T-helper 9 cell (primary cell): Measurements from ENCODE around the gene APBA1.

Source experiments
- DNase-seq: peaks from one replicate; pipeline ENCODE4 v3.0.0-alpha.2; 2020
- total RNA-seq, 2 donors: gene quantifications; one replicate each; lab custom pipeline; 2026; lab: John Stamatoyannopoulos, UW

The APBA1 gene
- total RNA-seq, result 0.72 to 2.3 reads per million in 2 donors

DNA sequence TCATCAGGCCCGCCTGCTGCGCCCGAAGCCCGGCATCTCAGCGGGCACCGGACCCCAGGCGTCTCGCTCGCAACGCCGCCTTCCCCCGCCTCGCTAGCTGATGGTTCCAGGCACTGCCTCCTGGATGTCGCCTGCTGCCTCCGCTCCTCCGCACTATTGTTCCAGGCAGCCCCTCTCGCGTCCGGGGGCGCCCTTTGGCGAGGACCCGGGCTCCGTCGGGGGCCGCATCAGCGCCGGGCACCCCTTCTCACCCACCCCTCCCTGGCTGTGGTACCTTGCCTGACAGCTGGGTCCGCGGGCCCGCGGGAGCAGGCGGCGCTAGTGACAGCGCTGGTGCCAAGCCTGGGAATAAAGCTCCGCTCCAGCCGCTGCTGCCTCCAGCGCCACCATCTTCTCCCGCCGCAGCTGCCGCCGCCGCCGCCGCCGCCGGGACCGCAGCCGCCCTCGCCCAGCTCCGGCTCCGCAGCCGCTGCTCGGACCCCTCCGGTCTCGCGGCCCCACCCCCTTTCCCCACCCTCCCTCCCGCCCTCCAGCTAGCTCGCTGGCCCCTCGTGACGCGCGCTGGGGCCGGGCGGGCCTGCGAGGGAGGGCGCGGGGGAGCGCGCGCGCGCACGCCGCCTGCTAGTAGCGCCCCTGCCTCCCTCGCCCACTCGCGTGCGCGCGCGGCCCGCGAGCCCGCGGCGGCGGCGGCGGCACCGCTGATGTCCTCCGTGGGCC lies at the start of gene APBA1:
TSS of gene APBA1 (minus strand) at position 493 of the 717 bp plus-strand sequence.
- peak; percentile 16 for DNase-seq

DNA sequence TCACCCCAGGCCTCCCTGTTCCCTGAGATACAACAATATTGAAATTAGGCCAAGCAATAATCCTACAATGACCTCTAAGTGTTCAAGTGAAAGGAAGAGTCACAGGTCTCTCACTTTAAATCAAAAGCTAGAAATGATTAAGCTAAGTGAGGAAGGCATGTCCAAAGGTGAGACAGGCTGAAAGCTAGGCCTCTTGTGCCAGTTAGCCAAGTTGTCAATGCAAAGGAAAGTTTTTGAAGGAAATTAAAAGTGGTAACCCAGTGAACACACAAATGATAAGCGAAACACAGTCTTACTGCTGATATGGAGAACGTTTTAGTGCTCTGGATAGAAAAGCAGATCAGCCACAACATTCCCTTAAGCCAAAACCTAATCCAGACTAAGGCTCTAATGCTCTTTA lies 47.8 kb upstream of the APBA1 start:
- DNase-seq, result no peak

DNA sequence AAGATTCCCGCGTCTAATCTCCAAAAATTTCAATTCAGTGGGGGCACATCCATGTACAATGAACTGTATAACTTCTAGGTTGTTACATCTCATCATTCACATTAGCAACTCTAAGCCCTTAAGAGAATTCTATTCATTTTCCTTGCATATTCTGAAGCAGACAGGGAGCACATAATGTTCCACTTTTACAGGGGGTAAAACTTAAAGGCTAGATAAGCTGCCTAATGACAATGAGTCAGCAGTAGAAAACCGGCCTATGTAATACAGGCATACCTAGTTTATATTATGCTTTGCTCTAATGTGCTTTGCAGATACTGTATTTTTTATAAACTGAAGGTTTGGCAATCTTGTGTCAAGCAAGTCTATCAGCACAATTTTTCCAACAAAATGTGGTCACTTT lies 47.2 kb upstream of the APBA1 start:
- DNase-seq, result no peak

DNA sequence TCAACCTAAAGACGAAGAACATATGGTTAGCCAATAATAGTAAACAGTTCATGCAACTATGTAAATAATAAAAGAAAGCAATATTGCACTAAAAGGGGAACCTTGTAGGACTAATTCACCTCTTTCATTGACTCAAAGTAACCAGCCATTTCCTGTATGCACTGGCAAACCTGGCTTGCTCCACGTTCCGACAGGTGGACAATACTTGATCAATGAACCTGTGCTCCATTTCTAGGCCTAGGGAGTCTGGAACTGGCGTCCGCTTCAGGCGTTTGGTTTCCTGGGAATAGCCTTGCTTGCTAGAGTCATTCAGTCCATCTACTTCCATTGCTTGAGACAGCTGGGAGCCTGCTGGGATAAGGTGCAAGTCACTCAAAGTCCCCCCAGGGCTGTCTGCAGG lies 46.0 kb upstream of the APBA1 start:
- DNase-seq, result no peak

DNA sequence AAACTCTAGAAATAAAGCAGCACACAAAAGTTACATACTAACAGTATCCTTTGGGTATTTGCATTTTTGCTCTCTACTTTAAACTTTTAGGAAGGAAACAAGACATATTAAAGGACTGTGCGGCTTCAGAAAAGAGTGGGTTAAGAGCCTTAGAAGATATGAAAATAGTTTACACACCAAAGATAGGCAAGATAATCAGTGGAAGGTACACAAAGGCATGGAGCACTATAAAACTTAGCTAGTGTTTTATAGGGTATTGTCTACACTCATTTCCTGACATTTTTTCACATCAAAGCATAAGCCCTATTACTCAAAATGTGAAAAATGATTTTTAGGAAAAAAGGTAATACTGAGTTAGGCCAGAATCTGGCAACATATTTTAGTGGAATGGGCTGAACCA lies 43.7 kb upstream of the APBA1 start:
- no peak for DNase-seq

DNA sequence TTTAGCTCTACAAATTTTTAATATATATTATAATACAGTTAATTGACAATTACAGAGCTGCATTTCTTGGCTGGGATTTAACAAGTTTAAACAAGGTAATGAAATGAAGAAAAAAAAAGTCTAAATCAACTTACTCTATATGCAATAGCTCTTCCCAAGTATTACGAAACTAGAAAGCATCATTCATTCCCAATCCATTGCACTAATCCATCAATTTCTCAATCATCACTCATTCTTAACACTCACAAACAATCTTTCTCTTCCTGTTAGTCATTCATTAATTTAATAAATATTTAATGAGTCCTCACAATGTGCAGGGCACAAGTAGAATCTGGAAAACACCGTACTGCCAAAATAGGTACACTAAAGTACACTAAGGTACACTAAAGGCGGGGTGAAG lies 42.9 kb upstream of the APBA1 start:
- DNase-seq, result no peak

DNA sequence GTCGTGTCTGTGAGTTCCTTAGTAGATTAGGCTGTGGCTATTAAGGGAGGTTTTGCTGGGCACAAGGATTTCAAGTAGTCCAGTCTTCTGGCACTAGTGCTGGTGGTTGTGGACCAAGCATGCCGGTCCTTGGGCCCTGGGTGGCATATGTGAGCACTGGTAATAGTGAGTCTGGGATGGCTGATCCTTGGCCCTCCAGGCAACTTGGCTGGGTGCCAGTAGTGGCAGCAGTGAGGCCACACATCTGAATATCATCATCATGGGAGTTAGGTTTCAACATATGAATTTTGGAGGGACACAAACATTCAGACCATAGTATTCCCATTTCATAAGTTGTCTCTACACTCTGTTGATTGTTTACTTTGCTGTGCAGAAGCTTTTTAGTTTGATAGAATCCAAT lies 25.3 kb upstream of the APBA1 start:
- no peak for DNase-seq

DNA sequence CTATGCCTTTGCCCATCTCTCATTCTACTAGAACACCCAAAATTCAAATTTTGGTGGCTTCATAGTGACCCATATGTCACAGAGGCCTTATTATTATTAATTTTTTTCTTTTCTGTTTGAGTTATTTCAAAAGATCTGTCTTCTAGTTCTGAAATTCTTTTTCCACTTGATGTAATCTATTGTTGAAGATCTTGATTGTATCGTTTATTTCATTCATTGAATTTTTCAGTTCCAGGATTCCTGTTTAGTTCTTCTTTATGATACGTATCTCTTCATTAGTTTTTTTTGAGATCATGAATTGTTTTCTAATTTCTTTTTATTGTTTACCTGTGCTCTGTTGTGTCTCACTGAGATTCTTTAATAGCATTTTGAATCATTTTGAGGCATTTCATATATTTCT lies 24.6 kb upstream of the APBA1 start:
- DNase-seq, result no peak

DNA sequence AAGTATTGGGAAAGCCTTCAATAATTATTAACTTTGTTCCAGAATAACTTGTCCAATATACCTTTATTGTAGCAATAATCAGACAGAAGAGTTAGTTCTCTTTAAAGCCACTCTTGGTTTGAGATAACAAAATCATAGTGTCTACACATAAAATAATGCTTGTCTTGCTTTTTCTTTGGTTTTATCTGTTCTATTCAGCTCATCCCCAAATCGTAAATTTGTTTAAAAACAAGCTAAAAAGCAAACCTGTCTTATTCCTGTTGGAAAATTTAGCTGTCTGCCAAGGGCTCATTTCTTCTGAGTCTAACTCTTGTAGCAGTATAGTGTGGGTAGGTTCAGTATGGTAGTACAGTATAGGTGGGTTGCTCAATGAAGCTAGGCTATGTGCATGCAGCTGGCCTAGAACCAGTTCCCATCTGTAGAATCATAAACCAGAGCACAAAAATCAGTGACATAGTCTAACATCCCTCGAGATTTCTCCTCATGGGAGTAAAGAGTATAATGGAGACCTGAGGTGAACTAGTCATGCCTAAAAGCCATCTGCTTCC lies 17.9 kb upstream of the APBA1 start:
- no peak for DNase-seq

DNA sequence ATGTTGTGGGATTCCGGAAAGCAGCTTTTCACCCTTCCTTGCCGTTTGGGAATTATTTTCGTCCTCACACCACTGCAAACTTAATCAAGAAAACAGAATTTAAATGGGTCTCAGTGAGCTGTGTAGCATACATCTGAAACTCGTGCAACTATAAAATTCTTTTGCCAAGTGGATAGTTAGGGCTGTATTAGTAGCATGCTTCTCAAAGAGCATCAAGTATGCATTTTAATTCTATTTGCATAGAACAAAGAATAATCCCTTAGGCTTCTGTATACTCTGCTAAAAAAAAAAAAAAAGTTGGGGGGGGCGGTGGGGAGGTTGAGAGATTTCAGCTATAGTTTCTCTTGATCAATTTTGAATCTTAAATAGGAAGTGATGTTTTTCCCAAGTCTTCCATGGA lies 11.8 kb upstream of the APBA1 start:
- no peak for DNase-seq

DNA sequence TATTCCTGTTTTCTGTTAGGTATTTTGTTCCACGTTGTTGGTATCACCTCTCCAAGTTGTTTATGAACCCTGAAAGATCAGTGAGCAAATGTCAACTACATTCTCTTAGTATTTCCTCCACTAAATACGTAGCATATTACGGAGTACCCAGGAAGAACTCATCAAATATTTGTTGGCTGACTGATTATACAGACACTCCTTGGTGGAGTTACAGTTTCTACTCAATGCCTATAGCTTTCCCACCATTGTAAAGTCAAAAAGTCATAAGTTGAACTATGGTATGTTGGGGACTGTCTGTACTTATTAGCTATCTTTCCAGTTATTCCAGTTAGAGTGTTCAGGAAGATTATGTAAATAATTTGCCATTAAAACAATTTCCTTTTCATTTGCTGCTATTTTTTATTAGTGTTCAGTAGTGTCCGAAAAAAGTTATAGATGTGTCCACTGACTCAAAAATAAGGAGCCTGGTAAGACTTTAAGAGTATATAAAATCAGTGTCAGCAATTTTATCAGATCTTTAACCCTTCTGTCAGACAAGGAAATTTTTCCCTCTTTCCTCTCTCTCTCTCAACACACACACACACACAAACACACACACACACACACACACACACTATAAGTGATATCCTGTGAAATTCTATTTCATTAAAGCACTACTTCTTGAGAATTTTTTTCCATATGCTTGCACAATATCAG lies 6.8 kb upstream of the APBA1 start:
- no peak for DNase-seq

DNA sequence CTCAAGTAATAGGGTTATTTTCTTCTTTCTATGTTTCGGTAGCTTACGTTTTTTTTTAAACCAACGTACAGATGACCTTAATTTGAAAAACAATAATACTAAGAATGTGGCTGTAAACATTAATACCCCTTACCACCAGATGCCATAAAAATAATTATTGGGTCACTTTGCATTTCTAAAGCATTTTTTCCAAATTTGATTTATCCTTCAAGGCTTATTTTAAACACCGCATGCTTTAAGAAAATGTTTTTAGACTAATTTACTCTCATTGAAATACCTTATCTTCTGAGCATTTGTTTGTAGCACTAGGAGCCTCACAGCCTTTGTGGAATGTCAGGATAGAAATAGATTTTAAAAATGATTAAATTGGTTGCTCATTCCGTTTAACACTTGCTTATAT lies 5.8 kb upstream of the APBA1 start:
- DNase-seq, result no peak

DNA sequence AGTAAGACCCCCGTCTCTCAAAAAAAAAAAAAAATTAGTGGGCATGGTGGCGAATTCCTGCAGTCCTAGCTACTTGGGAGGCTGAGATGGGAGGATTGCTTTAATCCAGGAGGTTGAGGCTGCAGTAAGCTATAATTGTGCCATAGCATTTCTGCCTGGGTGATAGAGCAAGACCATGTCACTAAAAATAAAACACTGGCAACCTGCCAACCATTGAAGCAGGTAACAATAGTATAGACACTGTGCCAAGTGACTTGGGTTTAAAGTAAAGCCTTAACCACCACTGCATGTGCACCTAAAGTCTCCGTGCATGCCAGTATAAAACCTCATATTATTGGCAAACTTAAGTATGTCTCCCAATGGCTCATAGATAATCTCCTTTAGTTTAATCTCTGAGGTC lies 3.4 kb upstream of the APBA1 start:
- no peak for DNase-seq

DNA sequence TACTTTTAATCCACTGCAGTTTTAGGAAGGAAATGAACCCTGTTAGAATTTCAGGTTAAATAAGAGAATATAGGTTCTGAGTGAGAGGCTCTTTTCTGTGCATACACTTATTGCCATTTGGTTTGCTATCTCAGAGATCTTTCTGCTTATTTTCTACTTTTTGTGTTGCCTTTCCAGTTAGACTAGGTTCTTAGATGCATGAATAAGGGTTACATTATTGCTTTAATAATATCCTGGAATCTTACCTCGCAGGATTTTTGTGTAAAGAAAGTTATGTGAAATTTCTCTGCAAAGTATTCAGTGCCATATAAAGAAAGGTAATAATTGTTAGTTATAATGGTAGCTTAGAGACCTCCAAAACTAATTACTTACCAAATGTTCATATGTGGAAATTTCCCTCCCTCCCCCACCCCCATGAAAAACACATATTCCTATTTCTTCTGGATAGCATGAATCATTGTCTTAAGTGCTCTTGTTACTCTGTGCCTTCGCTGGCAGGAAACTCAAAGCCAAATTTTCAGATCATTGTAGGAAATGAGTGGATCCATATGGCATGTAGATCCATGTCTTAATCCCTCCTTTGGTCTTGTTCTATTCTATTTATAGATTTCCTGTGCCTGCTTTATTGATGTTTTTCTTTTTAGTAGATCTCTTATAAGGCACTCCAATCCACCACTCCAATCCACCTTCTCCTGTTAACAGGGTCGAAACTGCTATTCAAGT lies 2.7 kb upstream of the APBA1 start:
- no peak for DNase-seq

DNA sequence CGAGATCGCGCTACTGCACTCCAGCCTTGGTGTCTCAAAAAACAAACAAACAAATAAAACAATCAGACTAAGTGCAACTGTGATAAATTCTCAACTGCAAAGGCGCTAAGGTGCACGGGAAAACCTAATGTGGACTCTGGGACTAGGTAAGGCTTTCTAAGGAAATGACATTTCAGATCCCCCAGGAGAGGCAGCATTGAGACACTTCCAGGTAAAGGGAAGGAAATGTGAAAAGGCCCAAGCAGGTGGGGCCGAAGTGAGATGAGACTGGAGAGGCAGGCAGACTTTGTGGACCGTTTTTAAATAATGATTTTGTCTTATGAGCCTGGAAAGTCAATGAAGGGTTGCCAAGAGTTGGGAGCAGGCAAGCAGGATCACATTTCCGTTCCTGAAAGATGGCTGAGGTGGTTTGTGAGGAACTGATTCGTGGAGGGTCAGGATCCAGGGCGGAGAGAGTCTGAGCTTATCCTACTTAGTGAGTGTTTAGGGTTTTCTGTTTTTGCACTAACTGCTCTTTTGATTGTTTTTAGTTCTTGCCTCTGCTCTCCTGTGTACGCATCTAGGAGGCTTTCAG lies 2.0 kb upstream of the APBA1 start:
- DNase-seq, result no peak

DNA sequence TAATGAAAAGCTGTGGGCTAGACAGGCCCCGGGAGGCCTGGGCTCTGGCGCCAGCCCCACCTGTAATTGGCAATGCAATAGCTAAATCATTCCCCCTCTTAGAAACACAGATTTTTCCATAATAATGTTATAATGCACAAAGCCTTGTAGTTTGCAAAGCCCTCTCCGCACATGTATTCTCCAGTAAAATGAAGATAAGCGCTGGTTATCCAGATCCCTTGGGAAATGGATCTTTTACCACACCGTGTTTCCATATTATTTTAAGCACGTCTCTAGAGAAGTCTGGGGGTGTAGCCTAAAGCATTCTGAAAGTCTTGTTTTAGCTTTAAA lies 1.1 kb upstream of the APBA1 start:
- no peak for DNase-seq

DNA sequence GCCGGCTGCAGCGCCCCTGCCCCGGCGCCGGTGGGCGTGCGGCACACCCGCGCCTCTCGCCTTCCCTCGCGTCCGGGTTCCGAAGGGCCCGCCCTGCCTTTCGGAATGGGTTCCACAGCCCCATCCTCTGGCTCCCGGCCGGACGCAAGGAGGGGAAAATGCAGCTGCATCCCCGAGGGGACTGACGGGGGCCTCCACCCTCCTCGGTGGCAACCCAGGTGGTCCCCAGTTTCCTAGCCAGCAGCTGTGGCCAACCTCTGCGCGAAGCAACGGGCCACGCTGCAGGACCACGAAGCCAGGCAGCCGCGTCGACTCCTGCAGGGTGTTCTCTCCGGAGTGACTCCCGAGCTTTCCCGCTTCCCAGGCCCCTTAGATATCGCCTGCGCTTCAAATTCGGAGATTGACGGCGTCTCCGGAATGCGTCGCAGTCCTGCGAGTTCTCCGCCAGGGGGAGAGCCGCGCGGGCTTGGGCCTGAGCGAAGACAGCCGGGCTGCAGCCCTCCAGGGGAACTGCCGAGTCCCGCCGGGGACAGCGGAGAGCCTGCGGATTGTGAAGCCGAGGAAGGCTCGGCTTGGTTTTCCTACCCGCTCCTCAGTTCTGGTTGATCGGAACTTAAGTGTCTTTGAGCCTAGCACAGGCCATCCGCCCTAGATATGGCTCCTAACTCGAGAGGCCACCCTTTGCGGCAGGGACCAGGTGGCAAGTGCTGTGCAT lies 582 bp upstream of the APBA1 start:
- DNase-seq, result peak; percentile 47

DNA sequence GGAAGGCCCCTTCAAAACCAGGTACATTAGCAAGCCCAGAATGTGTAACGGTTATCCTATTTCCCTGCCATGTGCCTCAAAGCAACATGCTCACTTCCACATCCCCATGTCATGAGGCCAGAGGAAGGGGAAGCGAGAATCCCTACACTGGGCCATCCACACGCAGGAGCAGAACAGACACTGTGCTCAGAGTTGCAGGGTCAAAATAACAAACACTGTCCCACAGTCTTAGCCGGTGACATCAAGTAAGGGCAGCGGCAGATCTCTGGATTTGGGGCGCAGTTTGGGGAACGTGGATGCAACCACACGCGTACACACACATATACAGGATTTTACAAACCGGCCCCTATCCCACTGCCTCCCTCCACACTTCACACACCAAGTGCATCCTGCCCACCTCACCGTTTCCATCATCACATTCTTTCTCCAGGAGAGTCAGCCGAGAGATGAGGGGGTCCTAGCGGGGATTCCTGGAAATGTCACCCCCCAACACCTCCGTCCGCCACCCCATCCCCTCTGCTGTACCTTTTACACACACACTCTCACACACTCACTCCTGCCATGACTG lies 776 bp downstream of the APBA1 start:
- no peak for DNase-seq

DNA sequence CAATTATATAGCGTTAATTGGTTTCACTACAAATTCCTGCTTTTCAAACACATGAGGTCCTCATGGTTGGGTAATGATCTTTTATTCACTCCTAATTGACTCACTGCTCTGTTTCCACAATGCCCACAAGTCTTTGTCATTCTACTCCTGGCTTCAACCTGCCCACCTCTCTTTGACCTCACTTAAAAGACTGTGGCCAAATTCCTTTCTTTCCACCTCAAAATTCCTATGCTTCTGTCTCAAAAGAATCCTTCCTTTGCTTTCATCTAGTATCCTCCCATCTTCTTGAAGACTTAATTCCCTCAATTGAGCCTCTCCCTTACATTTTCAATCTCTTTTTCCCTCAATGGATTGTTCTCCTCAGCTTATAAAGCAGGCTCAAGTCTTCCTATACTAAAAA lies 4.9 kb downstream of the APBA1 start:
- DNase-seq, result no peak

DNA sequence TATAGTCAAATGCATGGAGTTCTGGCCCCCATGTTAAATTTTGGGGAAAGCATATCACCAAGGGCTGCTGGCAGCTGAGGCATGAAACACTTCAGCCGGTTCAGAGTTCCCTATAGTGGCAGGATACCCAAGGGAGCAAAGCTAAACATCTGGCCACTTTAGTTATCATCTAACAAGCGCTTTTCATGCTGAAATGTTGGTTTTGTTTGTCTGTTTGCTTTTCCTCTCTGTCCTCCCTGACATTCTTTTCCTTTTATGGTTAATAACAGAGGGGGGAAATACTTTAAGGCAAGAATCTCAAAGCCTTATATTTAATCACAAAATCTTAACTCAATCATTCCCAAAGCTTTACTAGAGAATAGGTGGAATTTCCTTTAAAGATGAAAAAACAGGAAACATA lies 11.9 kb downstream of the APBA1 start:
- DNase-seq, result no peak

DNA sequence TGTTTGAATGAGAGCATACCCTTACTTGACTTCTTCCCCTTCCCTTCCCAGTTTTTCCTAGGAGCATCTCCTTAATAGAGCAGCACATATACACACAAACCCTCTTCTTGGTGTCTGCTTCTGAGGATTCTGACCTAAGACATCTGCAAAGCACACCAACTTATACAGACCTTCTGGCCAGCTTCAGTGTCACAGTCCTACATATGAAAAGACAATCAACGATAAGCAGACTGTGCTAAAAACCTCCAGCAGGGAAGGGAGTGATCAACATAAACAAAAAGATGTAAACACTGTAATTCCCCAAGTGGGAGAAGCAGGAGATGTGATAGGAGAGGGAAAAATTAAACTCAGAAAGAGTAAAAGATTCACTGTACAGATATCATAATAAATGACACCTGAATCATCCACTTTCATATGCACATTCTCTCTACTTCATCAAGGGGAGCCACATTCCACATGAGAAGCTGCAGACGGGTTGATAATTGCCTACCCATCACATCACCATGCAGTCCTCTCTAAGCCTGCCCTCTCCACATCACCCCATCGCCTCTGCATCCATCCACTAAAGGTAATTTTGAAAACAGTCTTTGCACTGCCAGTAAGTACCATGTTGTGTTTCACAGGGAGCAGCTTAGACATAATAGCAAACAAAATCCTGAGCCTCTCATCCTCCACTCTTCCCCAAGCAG lies 13.0 kb downstream of the APBA1 start:
- DNase-seq, result no peak

DNA sequence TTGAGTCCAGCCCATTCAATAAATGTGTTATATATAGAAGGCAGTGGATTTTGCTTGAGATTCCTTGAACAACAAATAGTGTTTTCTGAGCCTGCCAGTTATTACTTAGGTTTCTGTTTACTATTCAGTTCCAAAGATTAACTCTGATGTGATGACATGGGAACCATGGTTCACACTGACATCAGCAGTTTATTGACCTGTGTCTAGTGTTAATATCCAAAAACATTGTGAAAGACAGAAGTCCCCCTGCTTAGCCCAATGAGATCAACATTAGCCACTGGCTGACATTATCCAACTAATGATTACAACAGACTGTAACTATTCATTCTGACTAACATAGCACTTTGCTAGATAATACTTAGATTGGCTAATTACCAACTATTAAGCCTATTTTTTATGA lies 14.9 kb downstream of the APBA1 start:
- no peak for DNase-seq
